Nephron (organoid): ENCODE data around the gene PSAPL1.

Source experiments
- H3K27ac Mint-ChIP-seq, 3 experiments: 2 replicates each; pipeline ENCODE4 v1.8.0; 2020; ENCODE audit warnings: mixed read lengths in 3 of 3, mild to moderate bottlenecking in 2 of 3, moderate library complexity in 1 of 3
- H3K27me3 Mint-ChIP-seq: 2 replicates; pipeline ENCODE4 v1.8.0; 2021; ENCODE audit warnings: low read depth, mild to moderate bottlenecking, moderate library complexity, mixed read lengths
- H3K36me3 Mint-ChIP-seq: 2 replicates; pipeline ENCODE4 v1.8.0; 2020; ENCODE audit warnings: low read depth, mixed read lengths
- H3K4me1 Mint-ChIP-seq: 2 replicates; pipeline ENCODE4 v1.8.0; 2020; ENCODE audit warnings: mixed read lengths
- H3K4me3 Mint-ChIP-seq, 3 experiments: 2 replicates each; pipeline ENCODE4 v1.8.0; 2020; ENCODE audit warnings: mild to moderate bottlenecking in 3 of 3, mixed read lengths in 3 of 3, moderate library complexity in 2 of 3
- H3K9me3 Mint-ChIP-seq: 2 replicates; pipeline ENCODE4 v1.8.0; 2020; ENCODE audit warnings: mixed read lengths
- CTCF ChIP-seq, 3 experiments: fragments of 200-600 bp; sonication (generic); IDR thresholded peaks; one replicate each; pipeline ENCODE4 v1.5.0; 2021; ENCODE audit warnings: antibody characterized with exemption in 3 of 3; ENCODE audit not compliant: unreplicated experiment in 3 of 3

PSAPL1 gene

DNA sequence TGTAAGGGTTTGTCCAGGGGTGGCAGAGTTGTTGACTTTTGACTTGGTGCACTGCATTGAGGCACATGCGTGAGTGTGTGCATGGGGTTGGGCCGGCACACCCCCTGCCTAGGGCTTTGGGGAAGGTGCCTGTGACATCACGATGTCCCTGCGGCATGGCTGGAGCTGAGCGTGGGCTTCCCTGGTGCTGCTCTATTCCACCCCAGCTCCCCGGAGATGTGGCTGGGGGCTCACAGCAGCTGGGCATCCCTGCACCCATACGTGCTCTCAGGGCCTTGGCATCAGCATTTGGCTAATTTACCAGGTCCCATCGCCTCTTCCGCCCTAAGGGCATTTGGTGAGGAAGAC, 5.7 kb downstream of the PSAPL1 start:
- H3K4me3 Mint-ChIP-seq, result no peak overlapping the region
- H3K9me3 Mint-ChIP-seq, result no peaks in the 10 kb centered on the region
- TF ChIP-seq CTCF (IDR thresholded peaks at IDR 0.05; ENCODE audit: unreplicated experiment in 3 of 3), result no peak
- peaks cover 20% of the 10 kb centered on the region for H3K4me1 Mint-ChIP-seq
- H3K27ac Mint-ChIP-seq, result no peak overlapping the region
- H3K27me3 Mint-ChIP-seq, result peaks cover 3% of the 10 kb centered on the region
- H3K36me3 Mint-ChIP-seq, result no peaks in the 10 kb centered on the region

- no peak for TF ChIP-seq CTCF (IDR thresholded peaks at IDR 0.05; ENCODE audit: unreplicated experiment in 3 of 3)
- H3K27me3 Mint-ChIP-seq, result peaks cover 3% of the 10 kb centered on the region
- no peaks in the 10 kb centered on the region for H3K9me3 Mint-ChIP-seq
- no peaks in the 10 kb centered on the region for H3K36me3 Mint-ChIP-seq
- H3K4me3 Mint-ChIP-seq, result no peak overlapping the region
- H3K27ac Mint-ChIP-seq, result peak overlapping the region in 1 of 3 experiments; percentile 5
- H3K4me1 Mint-ChIP-seq, result peaks cover 20% of the 10 kb centered on the region
These were observed 6.3 kb downstream of the PSAPL1 start for GRCh38 chr4:7428261-7429068.

DNA sequence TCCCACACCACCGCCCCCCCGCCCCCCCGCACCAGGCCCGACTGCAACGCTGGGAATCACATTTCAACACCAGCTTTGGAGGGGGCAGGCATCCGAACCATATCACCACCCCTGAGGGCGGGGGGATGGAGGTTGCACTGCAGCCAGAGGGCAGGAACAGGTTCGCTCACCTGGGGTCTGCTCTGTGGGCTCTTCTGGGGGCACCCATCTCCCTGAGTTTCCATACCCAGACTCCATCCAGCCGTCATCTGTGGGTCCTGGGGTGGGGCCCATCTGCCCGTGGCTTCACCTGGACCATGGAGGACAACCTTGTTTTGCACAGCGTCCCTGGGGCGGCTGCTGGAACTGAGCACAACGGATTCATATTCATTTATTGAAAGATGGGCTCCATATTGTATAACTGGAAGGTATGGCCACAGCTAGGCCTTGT, 6.9 kb downstream of the PSAPL1 start:
- Mint-ChIP-seq H3K9me3 (no peaks in the 10 kb centered on the region), H3K27ac (no peak overlapping the region), H3K36me3 (no peaks in the 10 kb centered on the region), H3K4me3 (no peak overlapping the region), H3K4me1 (peaks cover 20% of the 10 kb centered on the region), H3K27me3 (peaks cover 3% of the 10 kb centered on the region)
- no peak for TF ChIP-seq CTCF (IDR thresholded peaks at IDR 0.05; ENCODE audit: unreplicated experiment in 3 of 3)

- no peaks in the 10 kb centered on the region for H3K9me3 Mint-ChIP-seq
- no peak overlapping the region for H3K4me3 Mint-ChIP-seq
- peaks cover 20% of the 10 kb centered on the region for H3K4me1 Mint-ChIP-seq
- H3K27me3 Mint-ChIP-seq, result peaks cover 7% of the 10 kb centered on the region
- peak overlapping the region; percentile 35 to 63 (median 41) for H3K27ac Mint-ChIP-seq
- H3K36me3 Mint-ChIP-seq, result no peaks in the 10 kb centered on the region
- no peak for TF ChIP-seq CTCF (IDR thresholded peaks at IDR 0.05; ENCODE audit: unreplicated experiment in 3 of 3)
These were observed 7.4 kb downstream of the PSAPL1 start for GRCh38 chr4:7427361-7427760.

DNA sequence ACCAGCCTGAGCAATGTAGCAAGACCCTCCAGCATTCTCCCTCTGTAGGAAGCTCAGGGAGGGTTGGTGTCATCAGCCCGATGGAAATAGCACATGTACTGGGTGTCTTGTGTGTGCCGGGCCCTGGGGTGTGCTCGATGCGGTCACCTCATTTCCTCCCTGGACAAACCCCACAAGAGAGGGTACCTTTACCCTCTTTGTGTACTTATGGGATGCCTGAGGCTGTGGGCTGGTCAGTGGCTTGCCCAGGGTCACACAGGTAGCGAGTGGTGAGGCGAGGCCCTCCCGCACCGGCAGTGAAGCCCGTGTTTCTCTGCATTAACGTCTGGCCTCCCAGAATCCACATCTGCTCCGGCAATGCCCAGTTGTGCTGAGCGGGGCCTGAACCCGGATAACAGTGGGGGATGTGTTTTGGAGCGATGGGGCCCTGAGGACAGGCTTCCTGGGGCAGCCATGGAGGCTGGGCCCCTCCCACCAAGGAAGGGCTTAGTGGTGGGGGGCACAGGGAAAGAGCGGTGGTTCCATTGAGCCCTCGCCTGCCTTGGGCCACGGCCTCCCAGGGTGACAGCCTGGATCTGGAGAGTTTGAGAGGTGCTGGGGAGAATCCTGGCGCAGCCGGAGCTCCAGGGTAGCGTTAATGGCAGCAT, 8.1 kb downstream of the PSAPL1 start:
- H3K27me3 Mint-ChIP-seq, result peaks cover 12% of the 10 kb centered on the region
- TF ChIP-seq CTCF (IDR thresholded peaks at IDR 0.05; ENCODE audit: unreplicated experiment in 3 of 3), result no peak
- no peaks in the 10 kb centered on the region for H3K9me3 Mint-ChIP-seq
- H3K4me3 Mint-ChIP-seq, result no peak overlapping the region
- no peaks in the 10 kb centered on the region for H3K36me3 Mint-ChIP-seq
- H3K4me1 Mint-ChIP-seq, result peaks cover 20% of the 10 kb centered on the region
- H3K27ac Mint-ChIP-seq, result peak overlapping the region in 2 of 3 experiments; percentile 35 to 63
